CMK (cell line): Measurements from ENCODE around the gene RFX4.

Source experiments
- DNase-seq: peaks from one replicate; pipeline ENCODE4 v3.0.0-alpha.2; 2010; ENCODE audit warnings: low read depth

RFX4 gene

GRCh38 chr12:106646472-106646871, 63.7 kb downstream of the RFX4 start:
- no peak for DNase-seq

- no peak for DNase-seq
Measured at GRCh38 chr12:106647793-106648514, 65.2 kb downstream of the RFX4 start.

- no peak for DNase-seq
Measured at GRCh38 chr12:106648736-106649135, 65.9 kb downstream of the RFX4 start.

GRCh38 chr12:106651552-106651951, 68.7 kb downstream of the RFX4 start:
- no peak for DNase-seq

- no peak for DNase-seq
Measured at GRCh38 chr12:106652510-106653015, 69.8 kb downstream of the RFX4 start.

- DNase-seq, result no peak
Measured at GRCh38 chr12:106655577-106655976, 72.8 kb downstream of the RFX4 start.

- no peak for DNase-seq
Measured at GRCh38 chr12:106657488-106657887, 74.7 kb downstream of the RFX4 start.

- DNase-seq, result no peak
Measured at GRCh38 chr12:106663385-106663784, 80.6 kb downstream of the RFX4 start.

- DNase-seq, result no peak
Measured at GRCh38 chr12:106669216-106669615, 86.4 kb downstream of the RFX4 start.

- no peak for DNase-seq
Measured at GRCh38 chr12:106670131-106670530, 87.3 kb downstream of the RFX4 start.

- no peak for DNase-seq
Measured at GRCh38 chr12:106671840-106672239, 89.0 kb downstream of the RFX4 start.

GRCh38 chr12:106672314-106673025, 89.7 kb downstream of the RFX4 start:
- no peak for DNase-seq

- no peak for DNase-seq
Measured at GRCh38 chr12:106673141-106673540, 90.3 kb downstream of the RFX4 start.

GRCh38 chr12:106675651-106676435, 93.0 kb downstream of the RFX4 start:
- no peak for DNase-seq

GRCh38 chr12:106679574-106679973, 96.8 kb downstream of the RFX4 start:
- DNase-seq, result no peak

GRCh38 chr12:106680280-106680679, 97.5 kb downstream of the RFX4 start:
- no peak for DNase-seq

GRCh38 chr12:106681210-106681609, 98.4 kb downstream of the RFX4 start:
- no peak for DNase-seq

GRCh38 chr12:106682594-106683234, 99.9 kb downstream of the RFX4 start:
- no peak for DNase-seq

GRCh38 chr12:106684497-106684896, 101.7 kb downstream of the RFX4 start:
- DNase-seq, result no peak

- DNase-seq, result no peak
Measured at GRCh38 chr12:106685381-106685780, 102.6 kb downstream of the RFX4 start.

- DNase-seq, result no peak
Measured at GRCh38 chr12:106687672-106688071, 104.9 kb downstream of the RFX4 start.
